ENCODE measurements around the gene RNPEP.

Gene RNPEP

DNA sequence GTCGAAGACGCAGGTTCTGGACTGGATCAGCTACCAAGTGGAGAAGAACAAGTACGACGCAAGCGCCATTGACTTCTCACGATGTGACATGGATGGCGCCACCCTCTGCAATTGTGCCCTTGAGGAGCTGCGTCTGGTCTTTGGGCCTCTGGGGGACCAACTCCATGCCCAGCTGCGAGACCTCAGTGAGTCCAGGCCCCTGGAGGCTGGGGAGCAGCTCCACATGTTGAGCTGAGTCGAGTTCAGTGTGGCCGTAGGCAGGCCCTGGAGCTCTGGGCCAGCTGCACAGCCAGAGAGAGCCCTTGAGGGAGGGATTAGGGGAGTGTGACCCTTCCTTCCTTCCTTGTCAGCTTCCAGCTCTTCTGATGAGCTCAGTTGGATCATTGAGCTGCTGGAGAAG lies 29.5 kb downstream of the RNPEP start:
- TF ChIP-seq, protein P1, sequence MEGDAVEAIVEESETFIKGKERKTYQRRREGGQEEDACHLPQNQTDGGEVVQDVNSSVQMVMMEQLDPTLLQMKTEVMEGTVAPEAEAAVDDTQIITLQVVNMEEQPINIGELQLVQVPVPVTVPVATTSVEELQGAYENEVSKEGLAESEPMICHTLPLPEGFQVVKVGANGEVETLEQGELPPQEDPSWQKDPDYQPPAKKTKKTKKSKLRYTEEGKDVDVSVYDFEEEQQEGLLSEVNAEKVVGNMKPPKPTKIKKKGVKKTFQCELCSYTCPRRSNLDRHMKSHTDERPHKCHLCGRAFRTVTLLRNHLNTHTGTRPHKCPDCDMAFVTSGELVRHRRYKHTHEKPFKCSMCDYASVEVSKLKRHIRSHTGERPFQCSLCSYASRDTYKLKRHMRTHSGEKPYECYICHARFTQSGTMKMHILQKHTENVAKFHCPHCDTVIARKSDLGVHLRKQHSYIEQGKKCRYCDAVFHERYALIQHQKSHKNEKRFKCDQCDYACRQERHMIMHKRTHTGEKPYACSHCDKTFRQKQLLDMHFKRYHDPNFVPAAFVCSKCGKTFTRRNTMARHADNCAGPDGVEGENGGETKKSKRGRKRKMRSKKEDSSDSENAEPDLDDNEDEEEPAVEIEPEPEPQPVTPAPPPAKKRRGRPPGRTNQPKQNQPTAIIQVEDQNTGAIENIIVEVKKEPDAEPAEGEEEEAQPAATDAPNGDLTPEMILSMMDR (IDR thresholded peaks at IDR 0.05; ENCODE audit: insufficient read depth, missing control alignments), result no peak
- no peak for DNase-seq (ENCODE audit: insufficient read length, low spot score)
- no peak for FAIRE-seq

DNA sequence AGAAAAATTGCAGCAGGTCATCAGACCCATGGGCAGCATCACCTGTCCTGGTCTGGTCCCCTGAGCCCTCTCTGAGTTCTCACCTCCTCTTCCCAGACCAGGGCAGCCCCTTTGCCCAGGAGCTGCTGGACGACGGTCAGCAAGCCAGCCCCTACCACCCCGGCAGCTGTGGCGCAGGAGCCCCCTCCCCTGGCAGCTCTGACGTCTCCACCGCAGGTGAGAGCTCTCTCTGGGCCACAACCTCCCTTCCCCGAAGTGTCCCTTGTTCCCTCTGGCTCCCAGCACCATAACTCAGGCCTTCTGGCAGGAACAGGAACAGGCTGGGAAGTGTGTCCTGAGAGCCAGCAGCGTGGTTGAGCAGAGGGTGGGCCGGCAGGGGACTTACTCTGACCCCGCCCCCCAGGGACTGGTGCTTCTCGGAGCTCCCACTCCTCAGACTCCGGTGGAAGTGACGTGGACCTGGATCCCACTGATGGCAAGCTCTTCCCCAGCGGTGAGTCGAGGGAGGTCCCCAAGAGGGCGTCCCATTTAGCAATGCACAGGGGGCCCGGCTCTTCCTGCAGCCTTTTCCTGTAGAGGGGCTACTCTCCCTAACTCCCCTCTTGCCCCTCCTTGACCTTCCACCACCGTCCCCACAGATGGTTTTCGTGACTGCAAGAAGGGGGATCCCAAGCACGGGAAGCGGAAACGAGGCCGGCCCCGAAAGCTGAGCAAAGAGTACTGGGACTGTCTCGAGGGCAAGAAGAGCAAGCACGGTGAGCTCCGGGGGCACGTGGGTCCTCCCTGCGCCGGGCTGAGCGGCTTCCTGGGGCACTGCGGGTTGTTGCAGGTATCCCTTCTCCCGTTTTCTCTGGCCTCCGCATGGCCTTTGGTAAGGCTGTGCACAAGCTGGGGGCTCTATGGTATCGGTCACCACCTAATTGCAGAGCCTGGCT lies 30.4 kb downstream of the RNPEP start:
- TF ChIP-seq, protein P1 (IDR thresholded peaks at IDR 0.05; ENCODE audit: insufficient read depth, missing control alignments), result no peak

DNA sequence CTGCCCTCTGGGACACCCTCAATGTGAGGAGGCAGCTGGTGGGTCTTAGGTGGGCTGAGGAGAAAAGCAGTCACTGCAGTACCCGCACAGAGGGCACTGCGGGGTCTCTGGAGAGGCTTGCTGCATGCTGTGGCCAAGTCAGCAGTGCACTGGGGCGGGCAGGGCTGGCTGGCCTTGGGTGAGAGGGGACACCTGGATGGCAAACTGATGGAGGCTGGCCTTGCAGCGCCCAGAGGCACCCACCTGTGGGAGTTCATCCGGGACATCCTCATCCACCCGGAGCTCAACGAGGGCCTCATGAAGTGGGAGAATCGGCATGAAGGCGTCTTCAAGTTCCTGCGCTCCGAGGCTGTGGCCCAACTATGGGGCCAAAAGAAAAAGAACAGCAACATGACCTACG lies 31.2 kb downstream of the RNPEP start:
- TF ChIP-seq, protein P1 (IDR thresholded peaks at IDR 0.05; ENCODE audit: insufficient read depth, missing control alignments), result no peak
- FAIRE-seq, result no peak
- DNase-seq (ENCODE audit: insufficient read length, low spot score), result no peak

More for the DNA sequence above, 30.4 kb downstream of the RNPEP start:
- DNase-seq (ENCODE audit: insufficient read length, low spot score) (no peak), FAIRE-seq (no peak)

DNA sequence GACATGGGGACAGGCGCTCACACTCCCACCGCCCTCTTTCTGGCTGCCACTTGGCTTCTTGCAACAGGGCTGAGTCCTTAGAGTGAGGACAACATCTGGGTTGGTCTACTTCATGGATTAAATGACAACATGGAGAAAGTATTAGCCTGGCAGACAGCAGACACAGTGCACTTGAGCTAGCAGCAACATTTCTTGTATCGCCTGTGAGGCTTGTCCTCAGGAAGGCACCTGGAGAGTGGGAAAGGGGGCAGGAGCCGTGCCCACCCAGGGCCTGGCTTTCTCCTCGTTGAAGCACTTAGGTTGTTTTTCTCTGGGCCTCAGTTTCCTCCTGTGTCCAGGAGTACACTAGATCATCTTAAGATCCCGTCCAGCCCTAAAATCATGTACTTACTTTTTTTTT lies 31.6 kb downstream of the RNPEP start:
- DNase-seq (ENCODE audit: insufficient read length, low spot score), result no peak
- TF ChIP-seq, protein P1 (IDR thresholded peaks at IDR 0.05; ENCODE audit: insufficient read depth, missing control alignments), result no peak

DNA sequence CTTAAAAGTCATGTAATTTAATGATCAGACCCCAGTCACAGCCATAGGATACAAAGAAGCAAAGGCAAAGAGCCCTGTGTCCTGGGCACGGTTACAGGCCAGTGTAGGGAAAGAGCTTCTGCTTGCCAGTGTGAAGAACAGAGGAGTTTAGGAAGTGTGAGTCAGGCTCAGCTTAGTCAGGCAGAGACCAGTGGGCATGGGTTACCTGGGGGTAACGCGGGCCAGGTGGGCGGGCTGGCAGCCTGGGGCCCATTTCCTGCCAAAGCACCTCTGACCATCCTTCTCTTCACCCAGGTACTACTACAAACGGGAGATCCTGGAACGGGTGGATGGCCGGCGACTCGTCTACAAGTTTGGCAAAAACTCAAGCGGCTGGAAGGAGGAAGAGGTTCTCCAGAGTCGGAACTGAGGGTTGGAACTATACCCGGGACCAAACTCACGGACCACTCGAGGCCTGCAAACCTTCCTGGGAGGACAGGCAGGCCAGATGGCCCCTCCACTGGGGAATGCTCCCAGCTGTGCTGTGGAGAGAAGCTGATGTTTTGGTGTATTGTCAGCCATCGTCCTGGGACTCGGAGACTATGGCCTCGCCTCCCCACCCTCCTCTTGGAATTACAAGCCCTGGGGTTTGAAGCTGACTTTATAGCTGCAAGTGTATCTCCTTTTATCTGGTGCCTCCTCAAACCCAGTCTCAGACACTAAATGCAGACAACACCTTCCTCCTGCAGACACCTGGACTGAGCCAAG lies 32.6 kb downstream of the RNPEP start:
- TF ChIP-seq, protein P1 (IDR thresholded peaks at IDR 0.05; ENCODE audit: insufficient read depth, missing control alignments), result no peak
- FAIRE-seq, result no peak
- DNase-seq (ENCODE audit: insufficient read length, low spot score), result no peak

More for the DNA sequence above, 31.6 kb downstream of the RNPEP start:
- FAIRE-seq, result no peak

DNA sequence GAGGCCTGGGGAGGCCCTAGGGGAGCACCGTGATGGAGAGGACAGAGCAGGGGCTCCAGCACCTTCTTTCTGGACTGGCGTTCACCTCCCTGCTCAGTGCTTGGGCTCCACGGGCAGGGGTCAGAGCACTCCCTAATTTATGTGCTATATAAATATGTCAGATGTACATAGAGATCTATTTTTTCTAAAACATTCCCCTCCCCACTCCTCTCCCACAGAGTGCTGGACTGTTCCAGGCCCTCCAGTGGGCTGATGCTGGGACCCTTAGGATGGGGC lies 33.2 kb downstream of the RNPEP start:
- TF ChIP-seq, protein P1 (IDR thresholded peaks at IDR 0.05; ENCODE audit: insufficient read depth, missing control alignments), result no peak
- FAIRE-seq (no peak), DNase-seq (ENCODE audit: insufficient read length, low spot score) (no peak)
